HG02798 (cell line): ENCODE results near the gene CFAP91.
A peak's percentile ranks its signal among the peaks of the same experiment; 100 is the strongest.

Source experiments
- ATAC-seq: cut with Tn5 transposase; IDR thresholded peaks from one replicate; pipeline ENCODE4 v1.9.1; 2021; ENCODE audit warnings: mild to moderate bottlenecking; ENCODE audit not compliant: unreplicated experiment, poor library complexity

Gene CFAP91

DNA sequence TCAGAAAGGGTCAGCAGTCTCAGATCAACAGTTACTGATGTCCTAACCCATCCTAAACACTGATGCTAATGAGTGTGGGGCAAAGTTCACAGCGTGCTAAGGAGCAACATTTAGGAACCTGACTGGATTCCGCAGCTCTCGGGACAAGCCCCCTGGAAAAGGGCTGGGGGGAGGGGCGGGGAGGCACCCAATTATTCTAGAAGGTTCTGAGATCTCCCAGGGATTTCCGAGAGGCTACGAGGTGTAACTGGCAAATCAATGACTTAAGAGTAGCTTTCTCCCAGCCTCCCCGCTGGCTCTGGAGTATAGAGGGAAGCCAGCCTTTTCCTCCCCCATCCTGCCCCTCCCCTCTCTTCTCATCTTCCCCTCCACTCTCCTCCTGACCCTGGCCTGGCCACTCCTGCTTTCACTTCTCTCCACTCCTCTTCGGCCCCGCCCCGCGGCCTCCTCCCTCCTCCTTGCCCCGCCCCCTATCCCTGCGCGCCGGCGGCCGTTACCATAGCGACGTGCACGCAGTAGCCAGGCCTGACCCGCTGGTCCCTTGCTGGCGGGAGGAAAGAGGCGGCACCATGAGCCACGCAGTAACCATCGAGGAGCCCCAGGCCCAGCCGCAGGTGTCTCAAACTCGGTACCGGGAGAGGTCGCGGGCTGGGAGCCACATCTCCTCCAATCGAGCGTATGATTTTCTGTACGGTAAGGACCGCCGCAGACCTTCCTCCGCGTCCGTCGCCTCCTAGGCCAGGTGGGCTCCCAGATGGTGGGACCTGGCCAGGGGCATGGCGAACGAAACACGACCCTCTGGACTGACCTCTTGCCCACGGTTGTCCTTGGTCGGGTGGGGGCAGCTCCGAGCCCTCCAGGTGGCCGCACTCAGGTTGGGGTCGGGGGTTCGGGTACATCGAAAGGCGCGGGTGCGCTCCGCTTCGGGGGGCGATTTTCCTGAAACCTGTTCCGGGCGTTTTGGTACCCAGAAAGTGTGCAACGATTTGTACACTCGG is at the start of gene CFAP91:
Gene CFAP91, plus strand, starts transcription at position 493 of the 998 bp plus-strand sequence. Its CDS starts 77 bp downstream, at position 570.
- ATAC-seq, result peak; percentile 87

- ATAC-seq, result no peak
These were observed 48.9 kb upstream of the CFAP91 start for GRCh38 chr3:119653876-119654275.

- ATAC-seq, result no peak
These were observed 44.7 kb upstream of the CFAP91 start for GRCh38 chr3:119657887-119658702.

DNA sequence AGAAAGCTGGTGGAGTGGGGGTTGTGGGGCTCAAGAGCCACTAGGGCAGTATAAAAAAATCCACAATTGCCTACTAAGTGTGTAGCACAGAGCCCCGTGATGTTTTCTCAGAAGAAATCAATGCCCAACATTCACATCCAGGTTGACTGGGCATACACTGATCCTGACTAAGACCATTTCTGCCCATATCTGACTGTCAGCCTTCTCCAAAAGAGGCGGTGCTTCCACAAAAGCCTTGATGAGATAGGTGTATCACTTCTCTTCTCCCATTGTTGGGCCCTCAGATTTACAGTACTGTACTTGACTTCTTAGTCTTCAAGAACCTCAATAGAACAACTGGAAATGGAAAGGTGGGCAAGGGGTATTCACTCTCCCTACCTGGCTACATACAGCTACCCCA is 43.8 kb upstream of the CFAP91 start:
- ATAC-seq, result no peak

GRCh38 chr3:119659606-119660291 is 43.1 kb upstream of the CFAP91 start:
- no peak for ATAC-seq

- ATAC-seq, result no peak
These were observed 42.1 kb upstream of the CFAP91 start, which contains the start of gene POPDC2 for GRCh38 chr3:119660474-119661440. TSS of gene POPDC2 (minus strand) at chr3:119660589. CDS start at chr3:119660423, 166 bp downstream.

- ATAC-seq, result no peak
These were observed 40.0 kb upstream of the CFAP91 start for GRCh38 chr3:119662604-119663373.

GRCh38 chr3:119663885-119664284 is 38.9 kb upstream of the CFAP91 start:
- ATAC-seq, result no peak

- no peak for ATAC-seq
These were observed 38.5 kb upstream of the CFAP91 start for GRCh38 chr3:119664370-119664769.

- ATAC-seq, result no peak
These were observed 37.9 kb upstream of the CFAP91 start for GRCh38 chr3:119664850-119665379.

DNA sequence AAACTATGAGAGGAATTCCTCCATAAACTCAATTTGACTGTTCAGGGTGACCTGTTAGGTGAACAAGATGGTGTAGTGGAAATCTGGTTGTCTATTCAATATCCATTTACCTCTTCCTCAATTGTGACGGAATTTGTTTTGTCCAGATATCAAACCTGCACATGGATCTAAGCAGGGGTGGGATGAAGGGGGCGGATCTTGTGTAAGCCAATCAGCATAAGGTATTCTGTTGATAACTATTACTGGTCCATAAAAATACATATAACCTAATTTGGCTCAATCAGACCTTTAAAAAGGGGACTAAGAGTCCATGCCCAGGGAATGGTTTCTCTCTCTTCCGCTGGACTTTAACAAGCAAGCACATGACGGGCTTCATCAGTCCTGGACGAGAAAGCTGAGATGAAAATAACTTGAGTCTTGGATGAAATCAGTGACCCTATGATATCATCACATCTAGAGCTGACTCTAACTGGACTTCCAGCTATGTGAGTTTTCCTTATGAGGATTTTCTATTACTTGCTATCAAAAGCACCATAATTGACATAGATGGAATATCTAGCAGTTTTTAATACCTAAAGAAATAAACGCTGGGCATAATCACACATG is 36.8 kb upstream of the CFAP91 start:
- no peak for ATAC-seq

DNA sequence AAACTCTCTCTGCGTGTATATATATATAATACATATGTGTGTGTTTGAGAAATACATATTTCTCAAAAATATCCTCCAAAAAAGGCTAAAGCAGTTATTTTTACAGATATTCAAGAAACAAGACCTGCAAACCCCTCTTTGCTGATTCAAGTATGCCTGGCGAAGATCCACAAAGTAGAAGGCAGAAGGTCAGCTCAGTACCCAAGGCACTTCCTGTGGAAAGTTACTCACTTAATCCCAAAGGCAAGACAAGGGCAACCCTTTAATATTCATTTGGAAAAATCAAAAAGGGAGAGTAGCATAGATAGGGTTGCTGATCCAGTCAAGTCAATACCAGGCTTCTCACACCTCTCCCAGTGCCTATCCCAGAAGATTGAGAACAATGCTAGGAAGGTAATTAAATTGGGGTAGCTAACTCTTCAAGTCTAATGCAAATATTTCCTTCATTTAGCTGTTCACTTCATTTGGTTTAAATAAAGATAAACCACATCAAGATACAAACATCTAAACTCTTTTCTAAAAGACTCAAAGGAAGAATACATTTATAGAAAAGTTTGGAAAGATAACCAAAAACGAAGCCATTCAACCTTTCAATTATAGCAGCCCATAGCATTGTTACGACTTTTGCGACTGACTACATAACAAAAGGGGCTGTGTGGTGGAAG is 32.8 kb upstream of the CFAP91 start:
- no peak for ATAC-seq

GRCh38 chr3:119672776-119673175 is 30.0 kb upstream of the CFAP91 start:
- ATAC-seq, result no peak

DNA sequence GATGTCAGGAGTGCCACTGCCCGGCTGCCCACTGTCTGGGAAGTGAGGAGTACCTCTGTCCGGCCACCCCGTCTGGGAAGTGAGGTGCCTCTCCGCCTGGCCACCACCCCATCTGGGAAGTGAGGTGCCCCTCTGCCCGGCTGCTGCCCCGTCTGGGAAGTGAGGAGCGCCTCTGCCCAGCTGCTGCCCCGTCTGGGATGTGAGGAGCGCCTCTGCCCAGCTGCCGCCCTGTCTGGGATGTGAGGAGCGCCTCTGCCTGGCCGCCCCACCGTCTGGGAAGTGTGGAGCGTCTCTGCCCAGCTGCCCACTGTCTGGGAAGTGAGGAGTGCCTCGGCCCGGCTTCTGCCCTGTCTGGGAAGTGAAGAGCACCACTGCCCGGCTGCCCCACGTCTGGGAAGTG is 28.9 kb upstream of the CFAP91 start:
- no peak for ATAC-seq

GRCh38 chr3:119675188-119675874 is 27.5 kb upstream of the CFAP91 start:
- ATAC-seq, result no peak

GRCh38 chr3:119676020-119676419 is 26.8 kb upstream of the CFAP91 start:
- no peak for ATAC-seq
